B cell (primary cell): ENCODE data around the gene TUBE1. TPM values are rescaled to one million over a fixed set of nuclear protein-coding genes. Genes with fewer than 3 reads are reported as not detected.

Experiments used
- ATAC-seq: fragments of 200-7000 bp; cut with Tn5 transposase; one replicate; pipeline ENCODE4 v1.10.0; 2021; ENCODE audit warnings: low read depth, mild to moderate bottlenecking, moderate number of reproducible peaks, moderate library complexity
- CTCF ChIA-PET: fragments of 350-600 bp; sonication (Branson Sonifier 250); formaldehyde crosslinking; loops from one replicate; lab custom pipeline; 2021; ENCODE audit warnings: antibody characterized with exemption, inconsistent platforms; lab: Charles Lee
- POLR2A ChIA-PET: fragments of 350-600 bp; sonication (Branson Sonifier 250); formaldehyde crosslinking; loops from one replicate; lab custom pipeline; 2021; ENCODE audit warnings: antibody characterized with exemption; lab: Charles Lee
- DNase-seq: peaks from one replicate; pipeline ENCODE4 v3.0.0; 2013
- H2AFZ ChIP-seq: 2 replicates; pipeline ENCODE4 v1.6.1; 2012; ENCODE audit warnings: mild to moderate bottlenecking, low read depth, low read length; ENCODE audit not compliant: insufficient read depth, poor library complexity, severe bottlenecking
- H3K27ac ChIP-seq, 2 donors: 1 replicate in 1 of 2; 2 replicates in 1 of 2; pipeline ENCODE4 v1.5.1; 2012 to 2013; ENCODE audit warnings: low read length in 2 of 2, mild to moderate bottlenecking in 2 of 2, moderate library complexity in 1 of 2
- H3K27me3 ChIP-seq, 4 experiments: fragments of 200-600 bp in 1 of 4; sonication (generic) in 1 of 4; replicated peaks in 1 of 4; 1 replicate in 2 of 4; 2 replicates in 2 of 4; pipeline versions ENCODE4 v1.6.1 to v1.7.0; 2013 to 2016; ENCODE audit warnings: low read length in 3 of 4, mild to moderate bottlenecking in 2 of 4, mixed read lengths in 1 of 4, moderate library complexity in 1 of 4; ENCODE audit not compliant: insufficient read depth in 4 of 4, control insufficient read depth in 3 of 4; ENCODE audit errors: control extremely low read depth in 1 of 4
- H3K36me3 ChIP-seq, 2 experiments: replicated peaks in 1 of 2; 1 replicate in 1 of 2; 2 replicates in 1 of 2; pipeline versions ENCODE4 v1.6.1 to v1.7.1; 2013; ENCODE audit warnings: low read length in 1 of 2; ENCODE audit not compliant: insufficient read depth in 2 of 2, control insufficient read depth in 1 of 2; ENCODE audit errors: control extremely low read depth in 1 of 2, extremely low read depth in 1 of 2
- H3K4me1 ChIP-seq, 2 donors: fragments of 200-600 bp in 1 of 2; sonication (generic) in 1 of 2; 1 replicate in 1 of 2; 2 replicates in 1 of 2; pipeline versions ENCODE4 v1.5.1 to v1.6.1; 2013 to 2017; ENCODE audit warnings: low read length in 2 of 2; ENCODE audit not compliant: control insufficient read depth in 2 of 2, insufficient read depth in 2 of 2
- H3K4me2 ChIP-seq: replicated peaks from 2 replicates; pipeline ENCODE3; 2012; ENCODE audit warnings: mild to moderate bottlenecking, low read depth, low read length; ENCODE audit not compliant: poor library complexity, severe bottlenecking
- H3K4me3 ChIP-seq, 5 experiments: fragments of 200-600 bp in 1 of 5; sonication (generic) in 1 of 5; 1 replicate in 3 of 5; 2 replicates in 2 of 5; pipeline versions ENCODE4 v1.5.1 to v1.7.0; 2011 to 2016; ENCODE audit warnings: low read length in 4 of 5, mild to moderate bottlenecking in 4 of 5, low read depth in 2 of 5, control low read depth in 1 of 5, moderate library complexity in 1 of 5; ENCODE audit not compliant: insufficient read depth in 1 of 5; ENCODE audit errors: control extremely low read depth in 1 of 5, extremely low read depth in 1 of 5
- H3K79me2 ChIP-seq: fragments of 200-600 bp; sonication (generic); one replicate; pipeline ENCODE4 v1.6.0; 2016; ENCODE audit warnings: low read length; ENCODE audit not compliant: control insufficient read depth, insufficient read depth
- H3K9ac ChIP-seq: fragments of 200-600 bp; sonication (generic); 2 replicates; pipeline ENCODE4 v1.6.1; 2017; ENCODE audit warnings: mild to moderate bottlenecking, low read length, moderate library complexity
- H3K9me3 ChIP-seq, 3 donors: one replicate each; pipeline versions ENCODE4 v1.6.1 to v1.7.1; 2013; ENCODE audit warnings: low read length in 2 of 3; ENCODE audit not compliant: control insufficient read depth in 2 of 3, insufficient read depth in 1 of 3; ENCODE audit errors: control extremely low read depth in 1 of 3
- H4K20me1 ChIP-seq: 2 replicates; pipeline ENCODE4 v1.6.0; 2012; ENCODE audit warnings: mild to moderate bottlenecking, low read length; ENCODE audit not compliant: insufficient read depth, control insufficient read depth, poor library complexity, severe bottlenecking
- H3K27ac Mint-ChIP-seq: one replicate; pipeline ENCODE4 v1.8.0; 2021; ENCODE audit warnings: mixed read lengths
- H3K27me3 Mint-ChIP-seq: one replicate; pipeline ENCODE4 v1.8.0; 2021; ENCODE audit warnings: mixed read lengths
- H3K4me1 Mint-ChIP-seq: one replicate; pipeline ENCODE4 v1.8.0; 2021; ENCODE audit warnings: mixed read lengths
- H3K4me3 Mint-ChIP-seq: one replicate; pipeline ENCODE4 v1.8.0; 2021; ENCODE audit warnings: mixed read lengths
- H3K9me3 Mint-ChIP-seq: one replicate; pipeline ENCODE4 v1.8.0; 2022; ENCODE audit warnings: mixed read lengths; ENCODE audit not compliant: insufficient read depth
- EZH2 ChIP-seq: IDR thresholded peaks from 2 replicates; pipeline ENCODE4 v1.6.1; 2012; ENCODE audit warnings: borderline replicate concordance, low read depth, mild to moderate bottlenecking, moderate library complexity, low read length; ENCODE audit not compliant: insufficient read depth, poor library complexity, severe bottlenecking
- WGBS: methylation state at CpG from one replicate; pipeline ENCODE4 v1.1.5; 2013; ENCODE audit warnings: missing lambda C conversion rate; ENCODE audit not compliant: insufficient coverage; 5-methylcytosine and 5-hydroxymethylcytosine counted together
- intact Hi-C: fragments of 100-400 bp; cut with micrococcal nuclease; formaldehyde crosslinking; loops from one replicate; pipeline ENCODE4 v1.10.0; 2022
- polyA plus RNA-seq: library from polyadenylated mRNA; depleted of rRNA; stranded (reverse); fragments of >200 nt; gene quantifications from 2 replicates; pipeline ENCODE4 v1.2.3, GENCODE V29; 2012
- total RNA-seq, 2 donors: library from RNA; stranded (reverse); fragments of 120-200 nt in 1 of 2; gene quantifications; 1 replicate in 1 of 2; 2 replicates in 1 of 2; pipeline versions ENCODE4 v1.2.3 to v1.2.4, GENCODE V29; 2013 to 2022
- TF ChIP-seq, protein P1 (sequence below): fragments of 200-600 bp; IDR thresholded peaks from one replicate; pipeline ENCODE4 v1.8.0; 2022; ENCODE audit warnings: antibody characterized with exemption, mild to moderate bottlenecking

Gene TUBE1
- total and polyA plus RNA-seq, 2 donors (not counting 1 experiment from before 2014, with no cell fraction given): 14.3 to 24.5 TPM

DNA sequence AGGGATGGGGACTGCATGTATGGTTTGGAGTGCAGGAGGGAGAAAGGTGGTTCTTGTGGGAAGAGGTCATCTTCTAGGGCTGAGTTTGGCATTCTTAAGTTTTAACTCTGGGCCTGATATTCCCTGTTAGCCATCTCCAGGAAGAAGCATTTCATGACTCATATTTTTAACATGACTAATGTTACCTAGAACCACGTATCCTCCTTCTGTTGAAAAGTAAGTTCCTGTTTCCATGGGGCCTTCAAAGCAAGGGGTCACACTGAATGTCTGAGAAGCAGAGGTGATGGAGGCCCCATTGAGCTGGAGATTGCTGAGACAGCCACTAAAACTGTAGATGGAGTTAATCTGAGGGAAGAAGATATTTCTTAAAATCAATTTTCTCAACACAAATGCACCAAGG, 30.3 kb upstream of the TUBE1 start:
- WGBS: no CpG with 5 or more reads among the region's 1 CpG
- ChIA-PET POLR2A (no interaction called here), CTCF (no interaction called here)
- H3K9me3 Mint-ChIP-seq: no peaks in the 10 kb centered on the region
- peaks cover 16% of the 10 kb centered on the region for H3K27me3 Mint-ChIP-seq
- H3K4me3 Mint-ChIP-seq: no peak overlapping the region
- no peaks in the 10 kb centered on the region for H3K79me2 ChIP-seq
- H4K20me1 ChIP-seq: no peaks in the 10 kb centered on the region
- H3K27ac Mint-ChIP-seq: no peak overlapping the region
- peaks cover 0 to 4% (median 2%) of the 10 kb centered on the region in 4 experiments for H3K27me3 ChIP-seq
- TF ChIP-seq EZH2: no peak
- TF ChIP-seq, protein P1, sequence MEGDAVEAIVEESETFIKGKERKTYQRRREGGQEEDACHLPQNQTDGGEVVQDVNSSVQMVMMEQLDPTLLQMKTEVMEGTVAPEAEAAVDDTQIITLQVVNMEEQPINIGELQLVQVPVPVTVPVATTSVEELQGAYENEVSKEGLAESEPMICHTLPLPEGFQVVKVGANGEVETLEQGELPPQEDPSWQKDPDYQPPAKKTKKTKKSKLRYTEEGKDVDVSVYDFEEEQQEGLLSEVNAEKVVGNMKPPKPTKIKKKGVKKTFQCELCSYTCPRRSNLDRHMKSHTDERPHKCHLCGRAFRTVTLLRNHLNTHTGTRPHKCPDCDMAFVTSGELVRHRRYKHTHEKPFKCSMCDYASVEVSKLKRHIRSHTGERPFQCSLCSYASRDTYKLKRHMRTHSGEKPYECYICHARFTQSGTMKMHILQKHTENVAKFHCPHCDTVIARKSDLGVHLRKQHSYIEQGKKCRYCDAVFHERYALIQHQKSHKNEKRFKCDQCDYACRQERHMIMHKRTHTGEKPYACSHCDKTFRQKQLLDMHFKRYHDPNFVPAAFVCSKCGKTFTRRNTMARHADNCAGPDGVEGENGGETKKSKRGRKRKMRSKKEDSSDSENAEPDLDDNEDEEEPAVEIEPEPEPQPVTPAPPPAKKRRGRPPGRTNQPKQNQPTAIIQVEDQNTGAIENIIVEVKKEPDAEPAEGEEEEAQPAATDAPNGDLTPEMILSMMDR: no peak
- H3K4me3 ChIP-seq: no peak overlapping the region
- H3K4me1 Mint-ChIP-seq: no peaks in the 10 kb centered on the region
- ATAC-seq (no peak), DNase-seq (no peak)
- no peak overlapping the region for H3K4me2 ChIP-seq
- no peaks in the 10 kb centered on the region for H3K9me3 ChIP-seq
- H2AFZ ChIP-seq: no peak overlapping the region
- intact Hi-C loops: no loop called here
- no peak overlapping the region for H3K27ac ChIP-seq
- H3K4me1 ChIP-seq: no peaks in the 10 kb centered on the region
- no peak overlapping the region for H3K9ac ChIP-seq
- no peaks in the 10 kb centered on the region for H3K36me3 ChIP-seq

DNA sequence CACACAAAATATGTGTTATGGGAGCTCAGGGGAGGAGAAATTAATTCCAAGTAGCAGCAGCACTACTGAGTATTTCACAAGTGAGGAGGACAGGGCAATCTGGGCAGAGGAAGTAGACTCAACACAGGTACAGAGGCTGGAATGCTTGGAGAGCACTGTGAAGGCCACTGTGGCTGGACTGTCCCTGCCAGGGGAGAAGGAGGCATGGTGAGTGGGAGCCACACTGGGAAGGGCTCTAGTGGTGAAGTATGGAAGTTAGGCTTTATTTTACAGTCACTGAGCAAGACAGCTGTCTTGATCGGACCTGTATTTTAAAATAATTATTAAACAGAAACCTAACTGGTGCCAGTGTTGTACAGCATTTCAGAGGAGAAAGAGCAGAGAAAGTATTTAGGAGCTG, 28.9 kb upstream of the TUBE1 start:
- Mint-ChIP-seq H3K27ac (no peak overlapping the region), H3K4me1 (no peaks in the 10 kb centered on the region), H3K27me3 (peaks cover 20% of the 10 kb centered on the region)

More for the DNA sequence above, 28.9 kb upstream of the TUBE1 start:
- ChIA-PET CTCF (no interaction called here), POLR2A (no interaction called here)
- H3K9me3 ChIP-seq: no peaks in the 10 kb centered on the region
- ATAC-seq (no peak), DNase-seq (no peak)
- TF ChIP-seq, protein P1: no peak
- TF ChIP-seq EZH2: no peak
- H3K4me1 ChIP-seq: no peaks in the 10 kb centered on the region
- H3K79me2 ChIP-seq: no peaks in the 10 kb centered on the region
- no peak overlapping the region for H3K4me2 ChIP-seq
- intact Hi-C loops: no loop called here
- H3K27me3 ChIP-seq: peaks cover 0 to 4% (median 2%) of the 10 kb centered on the region in 4 experiments
- H2AFZ ChIP-seq: no peak overlapping the region
- no peaks in the 10 kb centered on the region for H3K9me3 Mint-ChIP-seq
- no CpG with 5 or more reads among the region's 1 CpG for WGBS
- H3K9ac ChIP-seq: no peak overlapping the region
- H4K20me1 ChIP-seq: no peaks in the 10 kb centered on the region
- H3K4me3 Mint-ChIP-seq: no peak overlapping the region
- no peak overlapping the region for H3K27ac ChIP-seq
- no peaks in the 10 kb centered on the region for H3K36me3 ChIP-seq
- no peak overlapping the region for H3K4me3 ChIP-seq
